GM18498 (cell line): ENCODE results near the gene PRR32.
"Not testable (repeated sequence)": the region's sequence is repeated elsewhere in the genome, so short reads cannot be mapped to it uniquely, and the experiment has no call there.

Experiments
- ATAC-seq: cut with Tn5 transposase; IDR thresholded peaks from one replicate; pipeline ENCODE4 v1.9.1; 2021; ENCODE audit warnings: mild to moderate bottlenecking, moderate library complexity; ENCODE audit not compliant: unreplicated experiment

The PRR32 gene, protein sequence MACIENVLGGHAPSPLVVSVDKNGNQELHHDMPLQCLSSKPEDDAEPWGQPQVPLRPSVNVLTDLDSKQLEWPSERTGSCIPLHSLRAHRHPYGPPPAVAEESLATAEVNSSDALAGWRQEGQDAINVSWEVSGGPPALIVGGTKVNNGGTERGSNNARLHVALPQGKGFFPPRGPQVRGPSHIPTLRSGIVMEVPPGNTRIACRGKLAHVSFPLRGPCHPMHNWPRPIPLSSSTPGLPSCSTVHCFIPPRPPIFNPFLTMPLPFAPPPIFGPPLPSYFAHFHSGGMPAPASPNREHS

DNA sequence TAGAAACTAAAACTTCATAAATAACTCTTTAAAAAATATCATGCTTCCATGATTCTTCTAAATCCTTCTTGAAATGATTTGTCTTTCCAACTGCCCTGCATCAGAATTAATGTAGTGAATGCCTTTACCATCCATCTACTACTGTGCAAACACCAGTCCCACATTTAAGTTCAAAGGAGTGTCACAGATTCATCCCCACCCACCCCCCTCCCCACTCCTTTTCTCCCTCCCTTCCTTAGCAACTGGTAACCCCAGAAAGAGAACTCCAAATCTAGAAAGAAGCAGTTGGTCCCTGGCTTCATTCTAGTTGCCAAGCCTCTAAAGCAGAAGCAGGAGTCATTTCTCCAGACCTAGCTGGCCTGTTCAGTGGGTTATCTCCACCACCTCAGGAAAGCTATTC, at the start of gene PRR32:
PRR32 (plus strand) TSS at position 301 of the 400 bp plus-strand sequence. CDS start 115 bp downstream, outside the sequence.
- no peak for ATAC-seq

DNA sequence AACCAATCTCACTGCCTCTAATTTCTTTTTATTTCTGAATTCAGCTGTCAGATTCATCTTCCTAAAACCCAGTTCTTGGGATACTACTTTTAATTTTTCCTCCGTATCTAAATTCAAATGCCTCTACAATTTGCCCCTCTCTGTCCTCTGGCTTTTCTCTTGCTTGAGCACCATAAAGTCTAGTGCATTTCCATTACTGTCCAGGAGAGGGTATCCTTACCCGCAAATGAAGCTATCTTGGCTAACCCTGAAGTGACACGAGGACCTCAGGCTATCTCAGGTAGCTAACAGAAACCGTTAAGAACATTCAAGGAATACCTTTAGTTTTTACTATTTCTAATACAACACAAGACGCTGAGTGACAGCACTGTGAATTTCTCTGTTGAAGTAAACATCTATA, 49.4 kb upstream of the PRR32 start:
- peak; percentile 50 for ATAC-seq

DNA sequence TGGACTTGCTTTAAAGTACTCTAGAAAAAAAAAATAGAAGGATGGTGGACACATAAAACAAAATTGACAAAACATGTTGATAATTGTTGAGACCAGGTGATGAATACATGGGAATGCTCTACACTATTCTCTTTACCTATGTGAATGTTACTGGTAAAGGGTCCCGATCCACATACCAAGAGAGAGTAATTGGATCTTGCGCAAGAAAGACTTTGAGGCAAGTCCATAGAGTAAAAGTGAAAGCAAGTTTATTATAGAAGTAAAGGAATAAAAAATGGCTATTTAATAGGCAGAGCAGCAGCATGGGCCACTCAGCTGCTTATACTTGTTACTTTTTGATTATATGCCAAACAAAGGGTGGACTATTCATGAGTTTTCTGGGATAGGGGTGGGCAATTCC, 34.0 kb upstream of the PRR32 start:
- no peak for ATAC-seq

DNA sequence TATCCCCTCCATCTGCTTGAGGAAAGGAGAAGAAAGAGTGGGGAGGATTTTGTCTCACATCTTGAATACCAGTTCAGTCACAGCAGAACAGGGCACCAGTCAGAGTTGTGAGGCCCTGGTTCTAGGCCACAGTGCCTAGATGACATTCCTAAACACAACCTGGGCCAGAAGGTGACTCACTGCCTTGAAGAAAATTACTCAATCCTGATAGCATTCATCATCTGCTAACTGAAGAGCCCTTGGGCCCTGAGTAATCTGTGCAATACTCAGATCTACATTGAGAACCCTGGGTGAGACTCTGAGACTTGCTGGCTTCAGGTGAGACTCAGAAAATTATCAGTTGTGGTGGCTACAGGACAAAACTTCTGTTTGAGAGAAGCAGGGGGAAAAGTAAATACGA, 20.5 kb upstream of the PRR32 start:
- no peak for ATAC-seq

DNA sequence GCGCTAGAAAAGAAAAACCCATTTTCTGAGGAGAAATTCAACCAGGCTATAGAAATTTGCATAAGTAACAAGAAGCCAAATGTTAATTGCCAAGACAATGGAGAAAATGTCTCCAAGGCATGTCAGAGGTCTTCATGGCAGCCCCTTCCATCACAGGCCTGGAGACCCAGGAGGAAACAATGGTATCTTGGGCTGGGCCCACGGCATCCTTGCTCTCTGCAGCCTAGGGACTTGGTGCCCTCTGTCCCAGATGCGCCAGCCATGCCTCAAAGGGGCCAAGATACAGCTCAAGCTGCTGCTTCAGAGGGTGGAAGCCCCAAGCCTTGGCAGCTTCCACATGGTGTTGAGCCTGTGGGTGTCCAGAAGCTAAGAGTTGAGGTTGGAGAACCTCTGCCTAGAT, 12.7 kb upstream of the PRR32 start:
- ATAC-seq: not testable (repeated sequence)

DNA sequence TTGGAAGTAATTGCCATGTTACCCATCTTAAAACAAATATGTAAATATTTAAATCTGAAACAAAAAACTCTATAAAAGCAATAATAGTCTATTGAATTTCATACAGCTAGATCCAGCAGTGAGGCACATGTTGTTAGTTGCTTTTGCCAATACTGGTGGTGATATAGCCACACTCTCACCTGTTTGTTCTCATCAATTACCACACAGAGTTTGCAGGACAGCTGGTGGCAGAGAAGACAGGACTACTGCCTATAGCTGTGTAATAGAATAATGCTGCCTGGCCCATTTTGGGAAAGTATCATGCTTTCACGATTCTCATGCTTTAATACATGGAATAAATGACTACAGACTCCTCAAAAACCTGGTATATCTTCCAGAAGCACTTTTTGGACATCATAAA, 3.7 kb upstream of the PRR32 start:
- no peak for ATAC-seq

DNA sequence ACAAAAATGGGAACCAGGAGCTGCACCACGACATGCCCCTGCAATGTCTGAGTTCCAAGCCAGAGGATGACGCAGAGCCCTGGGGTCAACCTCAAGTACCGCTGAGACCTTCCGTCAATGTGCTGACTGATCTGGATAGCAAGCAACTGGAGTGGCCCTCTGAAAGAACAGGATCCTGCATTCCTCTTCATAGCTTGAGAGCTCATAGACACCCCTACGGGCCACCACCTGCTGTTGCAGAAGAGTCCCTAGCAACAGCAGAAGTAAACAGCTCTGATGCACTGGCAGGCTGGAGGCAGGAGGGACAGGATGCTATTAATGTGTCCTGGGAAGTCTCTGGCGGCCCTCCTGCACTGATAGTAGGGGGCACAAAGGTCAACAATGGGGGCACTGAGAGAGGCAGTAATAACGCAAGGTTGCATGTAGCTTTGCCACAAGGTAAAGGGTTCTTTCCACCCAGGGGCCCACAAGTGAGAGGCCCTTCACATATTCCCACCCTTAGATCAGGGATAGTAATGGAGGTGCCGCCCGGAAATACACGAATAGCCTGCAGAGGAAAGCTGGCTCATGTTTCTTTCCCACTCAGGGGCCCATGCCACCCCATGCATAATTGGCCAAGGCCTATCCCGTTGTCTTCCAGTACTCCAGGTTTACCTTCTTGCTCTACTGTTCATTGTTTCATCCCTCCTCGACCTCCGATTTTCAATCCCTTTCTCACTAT, 1.3 kb downstream of the PRR32 start:
- ATAC-seq: no peak

DNA sequence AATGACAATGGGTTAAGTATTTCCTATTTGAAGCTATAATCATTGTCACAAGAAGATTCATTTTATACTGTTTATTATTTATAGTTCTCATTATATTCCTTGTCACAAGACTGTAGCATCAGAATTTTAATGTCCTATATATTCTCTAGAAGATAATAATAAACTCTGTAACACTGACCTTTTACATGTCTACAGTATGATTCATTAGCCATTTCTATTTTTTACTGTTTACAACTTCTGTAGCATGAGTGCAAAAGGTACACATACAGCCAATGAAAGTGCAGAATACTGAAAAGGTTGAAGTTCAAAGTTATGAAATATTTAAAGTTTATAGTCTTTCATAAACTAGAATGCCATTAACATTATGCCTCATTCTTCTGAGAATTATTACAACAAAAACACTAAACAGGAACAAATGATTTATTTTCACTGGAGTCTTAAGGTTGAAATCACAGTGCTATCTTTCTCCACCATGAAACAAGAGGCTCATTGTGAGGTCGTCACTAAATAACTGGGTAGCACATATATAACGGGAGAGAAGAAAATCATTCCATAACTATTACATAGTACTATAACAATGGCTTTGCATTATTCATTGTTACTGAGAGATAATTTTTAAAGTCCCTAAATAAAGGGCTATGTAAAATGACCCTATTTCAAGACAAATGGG, 4.9 kb downstream of the PRR32 start:
- ATAC-seq: no peak

DNA sequence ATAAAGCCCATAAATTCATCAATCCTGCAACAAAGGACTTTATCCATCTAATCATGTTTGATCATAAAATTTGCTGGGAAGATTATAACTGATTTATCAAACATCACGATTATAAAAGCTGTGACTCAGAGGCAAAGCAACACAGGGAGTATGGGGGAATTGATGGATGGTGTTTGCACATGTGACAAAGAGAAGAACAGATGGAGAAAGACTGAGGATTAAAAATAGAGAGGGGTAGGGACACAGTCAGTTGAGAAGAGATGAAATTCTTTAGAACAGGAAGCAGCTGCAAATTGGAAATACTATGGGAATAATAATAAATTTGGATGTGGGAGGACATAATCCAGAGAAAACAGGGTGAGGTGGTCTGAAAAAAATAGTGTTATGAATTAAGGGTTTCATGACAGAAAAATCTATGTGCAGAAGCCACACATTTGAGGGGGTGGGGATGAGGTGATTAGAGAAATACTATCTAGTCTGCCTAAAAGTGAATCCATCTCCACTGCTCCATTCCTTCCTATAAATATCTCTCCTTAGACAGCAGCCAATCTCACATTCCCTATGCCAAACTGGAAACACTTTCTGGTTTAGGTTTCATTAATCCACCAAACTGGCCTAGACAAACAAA, 6.2 kb downstream of the PRR32 start:
- ATAC-seq: no peak

DNA sequence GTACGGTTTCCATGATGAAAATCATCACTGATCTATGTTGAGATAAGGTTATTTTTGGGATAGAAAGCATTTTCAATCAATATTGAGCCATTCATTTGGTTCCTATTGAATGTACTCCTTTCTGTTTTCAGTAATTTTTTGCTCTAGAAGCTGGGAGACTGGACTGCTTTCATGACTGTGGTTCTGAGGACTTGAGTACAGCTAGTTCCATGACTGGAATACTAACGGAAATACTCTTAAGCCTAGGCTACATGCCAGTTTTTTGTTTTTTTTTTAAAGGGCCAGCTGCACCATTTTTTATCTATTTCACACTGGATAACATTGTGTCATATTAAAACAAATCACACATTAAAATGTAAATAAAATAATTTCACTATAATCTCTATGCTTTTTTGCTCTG, 16.7 kb downstream of the PRR32 start:
- no peak for ATAC-seq

DNA sequence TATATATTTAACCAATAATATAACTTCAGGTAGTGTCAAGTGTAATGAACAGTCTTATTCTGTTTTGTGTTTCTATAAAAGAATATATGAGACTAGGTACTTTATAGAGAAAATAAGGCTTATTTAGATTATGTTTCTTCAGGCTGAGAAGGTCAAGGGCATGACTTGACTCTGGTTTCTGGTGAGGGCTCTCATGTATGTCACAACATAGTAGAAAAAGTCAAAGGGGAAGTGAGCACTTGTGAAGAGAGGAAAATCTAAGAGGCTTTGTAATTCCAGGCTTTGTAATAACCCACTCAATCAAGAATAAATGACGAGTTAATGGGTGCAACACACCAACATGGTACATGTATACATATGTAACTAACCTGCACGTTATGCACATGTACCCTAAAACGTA, 27.6 kb downstream of the PRR32 start:
- no peak for ATAC-seq

DNA sequence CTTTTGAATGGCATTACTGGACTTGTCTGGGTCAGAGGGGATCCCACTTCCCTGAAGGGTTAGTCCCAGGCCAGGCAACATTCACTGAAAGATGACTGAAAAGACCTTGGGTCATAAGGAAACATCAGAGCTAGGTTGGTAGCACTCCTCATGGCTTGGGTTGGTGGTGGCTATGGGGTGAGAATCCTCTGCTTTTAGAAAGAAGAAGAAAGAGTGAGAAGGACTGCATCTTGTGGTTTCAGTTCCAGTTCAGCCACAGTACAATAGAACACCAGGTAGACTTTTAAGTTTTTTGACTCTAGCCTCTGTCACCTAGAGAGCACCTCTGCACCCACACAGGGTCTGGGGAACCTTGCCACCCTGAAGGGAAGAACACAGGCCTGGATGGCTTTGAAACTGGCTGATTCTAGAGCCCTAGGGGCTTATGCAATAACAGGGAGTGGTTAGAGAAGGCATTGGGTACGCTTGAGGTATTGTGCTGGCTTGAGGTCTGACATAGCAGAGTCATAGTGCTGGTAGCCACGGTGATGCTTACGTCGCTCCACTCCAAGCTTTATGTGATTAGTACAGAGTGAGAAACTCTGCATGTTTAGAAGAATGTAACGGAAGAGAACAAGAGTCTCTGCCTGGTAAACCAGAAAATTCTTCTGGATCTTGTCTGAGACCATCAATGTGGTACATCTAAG, 36.5 kb downstream of the PRR32 start:
- no peak for ATAC-seq
